DMS114 treated with DMSO at 0.1 percent for 48 hours (cell line): ENCODE measurements around the gene CTAGE9.

Experiments used
- DNase-seq: peaks from one replicate; lab custom pipeline; 2025; ENCODE audit not compliant: unreplicated experiment; lab: John Stamatoyannopoulos, UW

Gene CTAGE9

DNA sequence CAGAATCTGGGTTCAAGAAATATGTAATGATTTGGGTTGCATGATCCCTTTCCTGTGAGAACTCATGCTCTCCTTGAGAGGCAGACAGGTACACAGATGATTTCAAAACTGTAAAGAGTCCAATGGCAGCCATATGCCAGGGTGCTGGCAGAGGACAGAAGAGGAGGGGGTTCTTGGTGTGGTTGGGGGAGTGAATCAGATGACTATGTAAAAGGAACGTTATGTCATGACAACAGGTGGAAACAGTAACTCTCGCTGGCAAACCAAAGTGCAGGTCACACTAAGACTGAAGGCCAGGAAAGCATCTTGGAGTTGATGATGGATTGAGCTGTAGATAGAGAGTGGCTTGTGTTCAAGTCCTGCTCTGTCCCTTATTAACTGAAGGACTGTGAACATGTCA, 29.9 kb downstream of the CTAGE9 start:
- no peak for DNase-seq

DNA sequence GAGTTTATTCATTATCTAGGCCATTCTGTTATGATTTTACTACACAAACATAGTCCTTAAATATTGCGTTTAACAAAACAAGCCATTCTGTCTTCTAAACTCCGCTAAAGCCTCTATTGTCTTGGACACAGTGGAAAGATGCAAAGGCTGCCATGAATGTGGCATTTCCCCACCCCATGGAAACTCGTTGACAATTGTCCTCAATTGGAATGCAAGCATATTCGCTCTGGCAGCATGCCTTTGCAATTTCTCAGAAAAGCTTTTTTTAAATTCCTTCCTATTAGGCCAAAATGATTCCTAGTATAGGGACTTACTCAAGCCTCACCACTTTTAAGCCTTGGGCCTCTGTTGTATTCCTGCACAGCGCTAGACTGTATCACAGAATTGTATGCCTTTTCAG, 32.4 kb downstream of the CTAGE9 start:
- no peak for DNase-seq

DNA sequence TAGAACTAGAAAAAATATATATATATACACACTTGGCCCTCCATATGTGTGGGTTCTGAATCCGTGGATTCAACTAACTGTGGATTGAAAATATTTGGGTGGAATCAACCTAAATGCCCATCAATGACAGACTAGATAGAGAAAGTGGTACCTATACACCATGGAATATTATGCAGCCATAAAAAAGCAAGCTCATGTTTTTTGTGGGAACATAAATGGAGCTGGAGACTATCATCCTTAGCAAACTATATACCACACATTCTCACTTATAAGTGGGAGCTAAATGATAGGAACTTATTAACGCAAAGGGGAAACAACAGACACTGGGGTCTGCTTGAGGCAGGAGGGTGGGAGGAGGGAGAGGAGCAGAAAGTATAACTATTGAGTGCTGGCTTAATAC, 37.6 kb downstream of the CTAGE9 start:
- no peak for DNase-seq

DNA sequence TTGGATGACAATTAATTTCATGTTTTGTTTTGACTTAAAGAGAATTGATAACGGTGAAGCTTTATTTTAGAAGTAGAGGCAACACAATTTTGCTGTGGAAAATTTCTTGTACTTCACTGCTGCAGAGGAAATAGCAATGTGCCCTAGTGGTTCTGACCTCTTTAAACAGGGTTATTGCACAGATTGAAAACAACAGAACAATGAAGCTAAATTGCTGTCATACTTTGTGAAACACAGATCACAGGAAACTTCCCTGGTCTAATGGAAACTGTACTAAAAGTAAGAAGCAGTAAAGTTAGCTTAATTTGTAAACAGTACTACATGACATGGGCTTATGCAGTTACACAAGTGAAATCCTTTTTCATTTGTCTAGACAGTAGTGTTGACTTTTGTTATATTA, 40.9 kb downstream of the CTAGE9 start:
- no peak for DNase-seq

DNA sequence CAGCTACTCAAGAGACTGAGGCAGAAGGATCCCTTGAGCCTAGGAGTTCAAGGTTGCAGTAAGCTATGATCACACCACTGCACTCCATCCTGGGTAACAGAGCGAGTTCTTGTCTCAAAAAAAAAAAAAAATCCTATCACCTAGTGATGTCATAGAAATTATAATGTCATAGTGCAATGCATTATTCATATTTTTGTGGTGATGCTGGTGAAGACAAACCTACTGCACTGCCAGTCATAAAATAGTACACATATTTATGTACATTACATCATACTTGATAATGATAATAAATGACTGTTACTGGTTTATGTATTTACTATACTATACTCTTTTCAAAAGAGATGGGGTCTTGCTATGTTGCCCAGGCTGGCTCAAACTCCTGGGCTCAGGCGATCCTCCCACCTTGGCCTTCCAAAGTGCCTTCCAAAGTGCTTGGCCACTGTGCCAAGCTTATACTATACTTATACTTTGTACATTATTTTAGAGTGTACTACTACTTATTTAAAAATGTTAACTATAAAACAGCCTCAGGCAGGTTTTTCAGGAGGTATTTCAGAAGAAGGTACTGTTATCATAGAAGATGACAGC, 47.1 kb downstream of the CTAGE9 start:
- DNase-seq = no peak

DNA sequence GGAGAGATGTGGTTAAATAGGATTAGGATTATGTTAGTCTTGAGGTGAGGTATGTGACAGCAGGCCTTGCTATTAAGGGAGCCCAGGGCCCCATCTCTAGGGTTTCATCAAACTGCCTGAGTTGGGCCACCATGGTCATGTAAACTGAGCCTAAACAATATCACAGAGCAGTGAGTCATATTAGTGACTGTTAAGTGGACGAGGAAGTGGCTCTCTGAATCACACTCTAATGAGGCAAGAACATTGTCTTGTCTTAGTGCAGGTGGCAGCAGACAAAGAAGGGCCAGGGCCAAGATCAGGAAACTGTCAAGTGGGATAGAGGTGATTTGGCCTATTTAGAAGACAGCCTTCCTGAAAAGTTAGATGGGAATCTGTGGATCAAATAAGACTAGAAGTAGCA, 50.6 kb downstream of the CTAGE9 start:
- DNase-seq = no peak
